SK-MEL-5 (cell line): ENCODE results near the gene RAMP1. TPM values are rescaled to one million over a fixed set of nuclear protein-coding genes. Genes with fewer than 3 reads are reported as not detected.

Source experiments
- DNase-seq: peaks from one replicate; pipeline ENCODE4 v3.0.0-alpha.2; 2016; ENCODE audit warnings: low read depth, low spot score
- in situ Hi-C: cut with HindIII; loops from 2 replicates; pipeline ENCODE4 v1.10.0; 2016; ENCODE audit warnings: low sequenced_read_pairs, high pct_unique_total_duplicates, low pct_unique_long_range_greater_than_20kb
- total RNA-seq: library from RNA; depleted of rRNA; stranded (reverse); fragments of >200 nt; shearing (Covaris generic); gene quantifications from 2 replicates; pipeline ENCODE4 v1.2.3, GENCODE V29; 2014

Gene RAMP1
- total RNA-seq, 1 experiment from 2014 or later = 0.26 TPM

- no peak for DNase-seq
- in situ Hi-C loops = no loop called here
Measured at GRCh38 chr2:237872178-237872887, 12.9 kb downstream of the RAMP1 start.

- in situ Hi-C loops = no loop called here
Measured at GRCh38 chr2:237873421-237873831, 14.0 kb downstream of the RAMP1 start.

GRCh38 chr2:237873897-237874551, 14.6 kb downstream of the RAMP1 start:
- in situ Hi-C loops = no loop called here
- no peak for DNase-seq

More at GRCh38 chr2:237873421-237873831, 14.0 kb downstream of the RAMP1 start:
- no peak for DNase-seq

- in situ Hi-C loops = no loop called here
- no peak for DNase-seq
Measured at GRCh38 chr2:237874585-237875161, 15.2 kb downstream of the RAMP1 start.

GRCh38 chr2:237875256-237876060, 16.0 kb downstream of the RAMP1 start:
- no peak for DNase-seq
- in situ Hi-C loops = no loop called here

- in situ Hi-C loops = no loop called here
- DNase-seq = no peak
Measured at GRCh38 chr2:237876061-237876526, 16.7 kb downstream of the RAMP1 start.

- in situ Hi-C loops = no loop called here
- no peak for DNase-seq
Measured at GRCh38 chr2:237876532-237876931, 17.1 kb downstream of the RAMP1 start.

GRCh38 chr2:237876951-237877491, 17.6 kb downstream of the RAMP1 start:
- DNase-seq = no peak
- in situ Hi-C loops = no loop called here

- in situ Hi-C loops = no loop called here
- DNase-seq = no peak
Measured at GRCh38 chr2:237877576-237878307, 18.3 kb downstream of the RAMP1 start.

- in situ Hi-C loops = no loop called here
- no peak for DNase-seq
Measured at GRCh38 chr2:237878321-237879057, 19.1 kb downstream of the RAMP1 start.

- in situ Hi-C loops = no loop called here
Measured at GRCh38 chr2:237879058-237879430, 19.6 kb downstream of the RAMP1 start.

GRCh38 chr2:237879991-237880560, 20.7 kb downstream of the RAMP1 start:
- in situ Hi-C loops = no loop called here
- peak; percentile 96 for DNase-seq

More at GRCh38 chr2:237879058-237879430, 19.6 kb downstream of the RAMP1 start:
- DNase-seq = no peak

- no peak for DNase-seq
- in situ Hi-C loops = no loop called here
Measured at GRCh38 chr2:237882510-237883481, 23.4 kb downstream of the RAMP1 start.

GRCh38 chr2:237883951-237884446, 24.6 kb downstream of the RAMP1 start:
- no peak for DNase-seq
- in situ Hi-C loops = no loop called here

GRCh38 chr2:237884681-237885080, 25.3 kb downstream of the RAMP1 start:
- DNase-seq = no peak
- in situ Hi-C loops = no loop called here
